AG09319 (cell line): ENCODE results near the gene CAPN9.

Source experiments
- DNase-seq: peaks from one replicate; pipeline ENCODE4 v3.0.0-alpha.2; 2010; ENCODE audit warnings: low read depth; ENCODE audit errors: extremely low read depth
- CTCF ChIP-seq: IDR thresholded peaks from 2 replicates; pipeline ENCODE4 v1.5.1; 2011; ENCODE audit warnings: low read depth, mild to moderate bottlenecking, inconsistent platforms, low read length, moderate library complexity

Gene CAPN9

DNA sequence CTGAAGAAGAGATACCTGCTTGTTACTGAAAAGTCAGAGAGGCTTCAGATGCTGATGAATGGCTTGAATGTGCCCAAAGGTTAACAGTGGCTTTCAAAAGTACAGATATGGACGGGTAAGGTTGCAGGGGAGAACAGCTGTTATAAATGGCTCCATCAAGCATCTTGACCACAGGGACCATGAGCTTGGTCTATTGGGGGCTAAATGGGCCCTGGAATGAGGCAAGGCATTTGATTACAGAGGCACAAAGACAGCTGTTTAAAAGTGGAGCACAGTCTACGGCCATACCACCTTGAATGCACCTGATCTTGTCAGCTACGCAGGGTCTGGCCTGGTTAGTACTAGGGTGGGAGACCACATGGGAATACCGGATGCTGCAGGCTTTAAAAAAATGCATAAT lies 72.8 kb downstream of the CAPN9 start:
- no peak for TF ChIP-seq CTCF
- DNase-seq, result no peak

- DNase-seq, result no peak
- TF ChIP-seq CTCF, result no peak
Observed at GRCh38 chr1:230820568-230820967, 73.4 kb downstream of the CAPN9 start.

DNA sequence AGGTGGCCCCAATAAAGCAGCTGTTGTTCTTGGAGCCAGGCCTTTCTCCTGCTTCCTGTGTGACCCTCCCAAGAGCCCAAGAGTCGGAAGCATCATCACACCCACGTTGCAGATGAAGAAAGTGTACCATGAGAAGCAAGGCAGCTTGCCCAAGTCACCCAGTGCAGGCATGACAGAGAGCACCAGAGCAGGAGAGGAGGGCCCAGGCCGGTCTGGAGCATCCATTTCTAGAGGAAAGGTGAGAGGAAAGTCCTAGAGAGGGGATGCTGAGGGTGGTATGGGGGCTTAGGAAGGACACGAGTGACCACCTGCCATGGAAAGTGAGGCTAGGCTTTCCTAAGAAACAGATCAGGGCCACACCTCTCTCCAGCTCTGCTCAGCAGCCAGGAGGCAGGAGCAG lies 74.2 kb downstream of the CAPN9 start:
- no peak for TF ChIP-seq CTCF
- DNase-seq, result no peak

- no peak for TF ChIP-seq CTCF
- DNase-seq, result peak; percentile 79
Observed at GRCh38 chr1:230822092-230822581, 74.9 kb downstream of the CAPN9 start.

DNA sequence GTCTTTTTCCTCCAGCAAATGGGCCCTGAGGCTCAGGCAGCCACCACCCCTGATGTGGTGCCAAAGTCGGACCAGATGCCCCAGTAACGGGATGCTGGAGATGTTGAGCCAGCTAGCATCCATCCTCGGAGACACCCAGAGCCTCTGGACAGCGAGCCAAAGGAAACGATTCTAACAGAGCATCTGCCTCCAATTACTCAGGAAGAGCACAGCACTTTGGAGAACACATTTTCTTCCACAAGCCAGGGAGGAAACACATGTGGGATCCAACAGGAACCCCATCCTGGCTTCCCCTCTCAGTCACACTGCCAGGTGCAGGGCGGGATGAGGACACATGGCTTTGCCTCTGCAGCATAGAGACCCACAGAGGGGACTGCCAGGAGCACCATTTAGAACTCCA lies 76.2 kb downstream of the CAPN9 start:
- TF ChIP-seq CTCF, result no peak
- no peak for DNase-seq

DNA sequence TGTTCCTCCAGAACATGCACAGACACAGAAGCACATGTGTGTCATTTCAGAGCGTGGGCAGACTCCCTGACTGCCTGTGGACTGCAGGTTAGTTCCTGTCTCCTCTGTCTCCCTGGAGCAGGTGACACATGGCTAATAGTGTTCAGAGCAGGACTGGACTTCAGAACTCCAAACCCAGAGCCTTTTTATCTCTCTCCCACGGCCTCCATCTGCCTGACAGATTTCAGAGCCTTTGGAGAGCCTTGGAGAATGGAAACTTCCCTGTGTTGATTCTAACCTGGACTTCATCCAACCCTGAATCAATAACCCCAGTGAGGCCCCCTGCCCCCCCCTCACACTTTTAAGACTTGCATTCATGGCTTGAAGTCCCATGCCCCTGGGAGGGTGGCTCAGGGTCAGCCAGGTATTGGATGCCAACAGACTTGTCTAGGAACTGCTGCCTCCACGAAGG lies 76.8 kb downstream of the CAPN9 start:
- TF ChIP-seq CTCF, result no peak
- no peak for DNase-seq

DNA sequence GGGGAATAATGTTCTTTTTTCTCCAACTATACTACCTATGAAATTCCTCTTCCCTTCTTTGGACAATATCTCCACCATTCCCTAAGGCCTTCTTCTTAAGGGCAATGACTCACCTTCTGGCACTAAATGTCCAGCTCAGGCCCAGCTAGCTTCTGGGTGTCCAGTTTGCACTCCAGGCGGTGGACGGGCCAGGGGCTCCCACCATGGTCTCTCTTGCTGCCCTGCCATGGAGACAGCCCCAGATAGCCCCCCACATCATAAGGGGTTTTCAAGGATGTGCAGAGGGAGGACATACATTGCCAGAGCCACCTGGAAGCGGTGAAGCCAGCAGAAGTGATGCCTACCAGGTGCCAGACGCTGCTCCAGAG lies 77.3 kb downstream of the CAPN9 start:
- no peak for TF ChIP-seq CTCF
- no peak for DNase-seq
